ENCODE measurements around the gene SAMD3. TPM values are rescaled to one million over a fixed set of nuclear protein-coding genes. Genes with fewer than 3 reads are reported as not detected.
A peak's percentile ranks its signal among the peaks of the same experiment; 100 is the strongest.

The SAMD3 gene
- total RNA-seq, 1 donor from 2014 or later = 0.45 TPM

- no peak overlapping the region for H3K4me2 ChIP-seq (ENCODE audit: low read length)
- TF ChIP-seq EZH2 (IDR thresholded peaks at IDR 0.05; ENCODE audit: insufficient read depth, low read length) (no peak), CTCF (IDR thresholded peaks at IDR 0.05; ENCODE audit: insufficient read depth, low read depth, low read length) (peak; percentile 17)
- DNase-seq (ENCODE audit: low read depth) (no peak), FAIRE-seq (no peak)
- Mint-ChIP-seq H3K36me3 (ENCODE audit: low read depth, unreplicated experiment) (no peaks in the 10 kb centered on the region), H3K27ac (ENCODE audit: unreplicated experiment) (no peak overlapping the region), H3K4me3 (ENCODE audit: unreplicated experiment) (no peak overlapping the region), H3K4me1 (ENCODE audit: low read depth, unreplicated experiment) (peaks cover 6% of the 10 kb centered on the region), H3K27me3 (ENCODE audit: low read depth, unreplicated experiment) (no peaks in the 10 kb centered on the region), H3K9me3 (ENCODE audit: unreplicated experiment) (peaks cover 2% of the 10 kb centered on the region)
- H3K27me3 ChIP-seq (ENCODE audit: insufficient read depth, low read length) = no peaks in the 10 kb centered on the region
- peaks cover 13% of the 10 kb centered on the region for H3K36me3 ChIP-seq (ENCODE audit: insufficient read depth, low read length)
- H3K9ac ChIP-seq (ENCODE audit: low read length) = no peak overlapping the region
- H3K27ac ChIP-seq (ENCODE audit: low read depth, low read length) = no peak overlapping the region
- no peak overlapping the region for H2AFZ ChIP-seq (ENCODE audit: low read depth, low read length)
- H3K9me3 ChIP-seq (ENCODE audit: insufficient read depth, low read depth, low read length) = no peaks in the 10 kb centered on the region
- no peaks in the 10 kb centered on the region for H3K4me1 ChIP-seq (ENCODE audit: insufficient read depth, low read length)
- H4K20me1 ChIP-seq (ENCODE audit: insufficient read depth, low read length) = no peaks in the 10 kb centered on the region
- no peaks in the 10 kb centered on the region for H3K79me2 ChIP-seq (ENCODE audit: insufficient read depth, low read length)
- H3K4me3 ChIP-seq (ENCODE audit: insufficient read depth, low read depth, low read length) = no peak overlapping the region
Observed at GRCh38 chr6:130148181-130148580, 74.6 kb downstream of the SAMD3 start.

- Mint-ChIP-seq H3K9me3 (ENCODE audit: unreplicated experiment) (peaks cover 2% of the 10 kb centered on the region), H3K27me3 (ENCODE audit: low read depth, unreplicated experiment) (no peaks in the 10 kb centered on the region), H3K27ac (ENCODE audit: unreplicated experiment) (no peak overlapping the region), H3K36me3 (ENCODE audit: low read depth, unreplicated experiment) (no peaks in the 10 kb centered on the region), H3K4me1 (ENCODE audit: low read depth, unreplicated experiment) (peaks cover 6% of the 10 kb centered on the region), H3K4me3 (ENCODE audit: unreplicated experiment) (no peak overlapping the region)
- H3K9ac ChIP-seq (ENCODE audit: low read length) = no peak overlapping the region
- no peaks in the 10 kb centered on the region for H3K79me2 ChIP-seq (ENCODE audit: insufficient read depth, low read length)
- no peaks in the 10 kb centered on the region for H3K9me3 ChIP-seq (ENCODE audit: insufficient read depth, low read depth, low read length)
- DNase-seq (ENCODE audit: low read depth) = no peak
- FAIRE-seq = no peak
- no peak overlapping the region for H3K4me3 ChIP-seq (ENCODE audit: insufficient read depth, low read depth, low read length)
- H4K20me1 ChIP-seq (ENCODE audit: insufficient read depth, low read length) = no peaks in the 10 kb centered on the region
- H3K27me3 ChIP-seq (ENCODE audit: insufficient read depth, low read length) = no peaks in the 10 kb centered on the region
- H3K36me3 ChIP-seq (ENCODE audit: insufficient read depth, low read length) = peaks cover 10% of the 10 kb centered on the region
- no peaks in the 10 kb centered on the region for H3K4me1 ChIP-seq (ENCODE audit: insufficient read depth, low read length)
- H3K27ac ChIP-seq (ENCODE audit: low read depth, low read length) = no peak overlapping the region
- no peak overlapping the region for H2AFZ ChIP-seq (ENCODE audit: low read depth, low read length)
- TF ChIP-seq EZH2 (IDR thresholded peaks at IDR 0.05; ENCODE audit: insufficient read depth, low read length) (no peak), CTCF (IDR thresholded peaks at IDR 0.05; ENCODE audit: insufficient read depth, low read depth, low read length) (no peak)
- no peak overlapping the region for H3K4me2 ChIP-seq (ENCODE audit: low read length)
Observed at GRCh38 chr6:130147111-130147510, 75.6 kb downstream of the SAMD3 start.

GRCh38 chr6:130143709-130144108, 79.0 kb downstream of the SAMD3 start:
- H3K36me3 ChIP-seq (ENCODE audit: insufficient read depth, low read length) = peaks cover 7% of the 10 kb centered on the region
- TF ChIP-seq CTCF (IDR thresholded peaks at IDR 0.05; ENCODE audit: insufficient read depth, low read depth, low read length) (no peak), EZH2 (IDR thresholded peaks at IDR 0.05; ENCODE audit: insufficient read depth, low read length) (no peak)
- FAIRE-seq = peak; percentile 29
- H3K4me3 ChIP-seq (ENCODE audit: insufficient read depth, low read depth, low read length) = no peak overlapping the region
- no peaks in the 10 kb centered on the region for H3K9me3 ChIP-seq (ENCODE audit: insufficient read depth, low read depth, low read length)
- no peaks in the 10 kb centered on the region for H4K20me1 ChIP-seq (ENCODE audit: insufficient read depth, low read length)
- H3K9ac ChIP-seq (ENCODE audit: low read length) = no peak overlapping the region
- DNase-seq (ENCODE audit: low read depth) = no peak
- Mint-ChIP-seq H3K36me3 (ENCODE audit: low read depth, unreplicated experiment) (no peaks in the 10 kb centered on the region), H3K27me3 (ENCODE audit: low read depth, unreplicated experiment) (no peaks in the 10 kb centered on the region), H3K27ac (ENCODE audit: unreplicated experiment) (no peak overlapping the region), H3K9me3 (ENCODE audit: unreplicated experiment) (no peaks in the 10 kb centered on the region), H3K4me3 (ENCODE audit: unreplicated experiment) (no peak overlapping the region), H3K4me1 (ENCODE audit: low read depth, unreplicated experiment) (peaks cover 6% of the 10 kb centered on the region)
- no peak overlapping the region for H2AFZ ChIP-seq (ENCODE audit: low read depth, low read length)
- no peaks in the 10 kb centered on the region for H3K79me2 ChIP-seq (ENCODE audit: insufficient read depth, low read length)
- H3K27me3 ChIP-seq (ENCODE audit: insufficient read depth, low read length) = no peaks in the 10 kb centered on the region
- H3K4me1 ChIP-seq (ENCODE audit: insufficient read depth, low read length) = no peaks in the 10 kb centered on the region
- H3K27ac ChIP-seq (ENCODE audit: low read depth, low read length) = no peak overlapping the region
- H3K4me2 ChIP-seq (ENCODE audit: low read length) = no peak overlapping the region
